ENCODE results near the gene EFNA2. TPM values are rescaled to one million over a fixed set of nuclear protein-coding genes. Genes with fewer than 3 reads are reported as not detected.

The EFNA2 gene
- polyA plus RNA-seq, 1 of the 3 experiments (the other 2 are of a cell fraction) = 1.1 TPM

DNA sequence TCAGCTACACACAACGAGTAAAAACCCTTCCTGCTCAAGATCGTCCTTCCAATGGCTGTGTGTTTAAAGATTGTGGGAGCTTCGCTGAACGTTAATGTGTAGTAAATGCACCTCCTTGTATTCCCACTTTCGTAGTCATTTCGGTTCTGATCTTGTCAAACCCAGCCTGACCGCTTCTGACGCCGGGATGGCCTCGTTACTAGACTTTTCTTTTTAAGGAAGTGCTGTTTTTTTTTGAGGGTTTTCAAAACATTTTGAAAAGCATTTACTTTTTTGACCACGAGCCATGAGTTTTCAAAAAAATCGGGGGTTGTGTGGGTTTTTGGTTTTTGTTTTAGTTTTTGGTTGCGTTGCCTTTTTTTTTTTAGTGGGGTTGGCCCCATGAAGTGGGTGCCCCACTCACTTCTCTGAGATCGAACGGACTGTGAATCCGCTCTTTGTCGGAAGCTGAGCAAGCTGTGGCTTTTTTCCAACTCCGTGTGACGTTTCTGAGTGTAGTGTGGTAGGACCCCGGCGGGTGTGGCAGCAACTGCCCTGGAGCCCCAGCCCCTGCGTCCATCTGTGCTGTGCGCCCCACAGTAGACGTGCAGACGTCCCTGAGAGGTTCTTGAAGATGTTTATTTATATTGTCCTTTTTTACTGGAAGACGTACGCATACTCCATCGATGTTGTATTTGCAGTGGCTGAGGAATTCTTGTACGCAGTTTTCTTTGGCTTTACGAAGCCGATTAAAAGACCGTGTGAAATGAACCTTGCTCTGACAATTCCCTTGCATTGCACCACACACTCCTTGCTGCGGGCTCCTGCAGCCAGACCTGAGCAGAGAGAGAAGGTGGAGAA is 13.0 kb upstream of the EFNA2 start:
- Histone ChIP-seq H3K36me3 (replicated peaks in 1 of 2; ENCODE audit: control insufficient read depth in 1 of 2, insufficient read depth in 2 of 2, low read length in 1 of 2) (peaks cover 45 to 54% of the 10 kb centered on the region in 2 experiments), H3F3A (replicated peaks; ENCODE audit: insufficient read depth) (peaks cover 55% of the 10 kb centered on the region), H3K27me3 (ENCODE audit: insufficient read depth) (no peaks in the 10 kb centered on the region), H3K9me2 (no peaks in the 10 kb centered on the region), H3K27ac (ENCODE audit: low read depth in 2 of 2, low read length in 1 of 2) (peak overlapping the region in 1 of 2 experiments; percentile 91; a peak in 2 of 4 replicates), H2AFZ (ENCODE audit: low read depth) (no peak overlapping the region), H3K79me2 (ENCODE audit: insufficient read depth) (peaks cover 74% of the 10 kb centered on the region), H3K4me2 (0 out of 2 replicates have a peak overlapping the region, but pooled peaks have one; percentile 98), H3K9me3 (no peaks in the 10 kb centered on the region), H3K4me3 (ENCODE audit: low read depth in 2 of 2, low read length in 1 of 2) (no peak overlapping the region), H4K20me1 (ENCODE audit: insufficient read depth) (peaks cover 53% of the 10 kb centered on the region), H3K9ac (no peak overlapping the region), H3K4me1 (ENCODE audit: control insufficient read depth in 1 of 2, insufficient read depth in 2 of 2, low read depth in 1 of 2, low read length in 1 of 2) (peaks cover 31 to 60% of the 10 kb centered on the region in 2 experiments; a peak in 2 of 4 replicates)
- TF ChIP-seq RCOR1 (IDR thresholded peaks at IDR 0.05; ENCODE audit: low read length) (no peak), RAD21 (IDR thresholded peaks at IDR 0.05; ENCODE audit: low read length) (no peak), SMC3 (IDR thresholded peaks at IDR 0.05; ENCODE audit: low read depth, low read length) (no peak), TAF1 (IDR thresholded peaks at IDR 0.05; ENCODE audit: borderline replicate concordance, low read depth, low read length) (no peak), FOXM1 (IDR thresholded peaks at IDR 0.05; ENCODE audit: low read depth) (no peak), NFIC (IDR thresholded peaks at IDR 0.05; ENCODE audit: borderline replicate concordance) (no peak), ELF1 (IDR thresholded peaks at IDR 0.05) (no peak), PBX3 (IDR thresholded peaks at IDR 0.05) (no peak), ZBTB33 (IDR thresholded peaks at IDR 0.05; ENCODE audit: borderline replicate concordance, low read depth) (no peak), EZH2phosphoT487 (IDR thresholded peaks at IDR 0.05; ENCODE audit: borderline replicate concordance, low read depth) (no peak), JUND (IDR thresholded peaks at IDR 0.05) (no peak)
- TF ChIP-seq, protein P1, sequence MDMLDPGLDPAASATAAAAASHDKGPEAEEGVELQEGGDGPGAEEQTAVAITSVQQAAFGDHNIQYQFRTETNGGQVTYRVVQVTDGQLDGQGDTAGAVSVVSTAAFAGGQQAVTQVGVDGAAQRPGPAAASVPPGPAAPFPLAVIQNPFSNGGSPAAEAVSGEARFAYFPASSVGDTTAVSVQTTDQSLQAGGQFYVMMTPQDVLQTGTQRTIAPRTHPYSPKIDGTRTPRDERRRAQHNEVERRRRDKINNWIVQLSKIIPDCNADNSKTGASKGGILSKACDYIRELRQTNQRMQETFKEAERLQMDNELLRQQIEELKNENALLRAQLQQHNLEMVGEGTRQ (IDR thresholded peaks at IDR 0.05; ENCODE audit: borderline replicate concordance, low read depth, low read length) = no peak
- TF ChIP-seq, protein P2, sequence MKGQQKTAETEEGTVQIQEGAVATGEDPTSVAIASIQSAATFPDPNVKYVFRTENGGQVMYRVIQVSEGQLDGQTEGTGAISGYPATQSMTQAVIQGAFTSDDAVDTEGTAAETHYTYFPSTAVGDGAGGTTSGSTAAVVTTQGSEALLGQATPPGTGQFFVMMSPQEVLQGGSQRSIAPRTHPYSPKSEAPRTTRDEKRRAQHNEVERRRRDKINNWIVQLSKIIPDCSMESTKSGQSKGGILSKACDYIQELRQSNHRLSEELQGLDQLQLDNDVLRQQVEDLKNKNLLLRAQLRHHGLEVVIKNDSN (IDR thresholded peaks at IDR 0.05; ENCODE audit: borderline replicate concordance, low read depth) = no peak
- CTCF ChIA-PET = interaction anchor here (0.7 to 5.8 kb wide), 7 partner anchors 11 to 99 kb away, joined by 3 to 62 read pairs (median 3); no protein-coding TSS in a partner anchor
- DNase-seq = no peak
- POLR2A ChIA-PET = interaction anchor here (0.9 to 1.2 kb wide), 4 partner anchors 8 to 178 kb away, joined by 3 to 8 read pairs (median 3); no protein-coding TSS in a partner anchor
- 91% methylated on average over 30 of the region's 33 CpGs for WGBS (ENCODE audit: low lambda C conversion rate)

Data from SK-N-SH (cell line).